GM19328 (cell line): ENCODE measurements around the gene PSAPL1.
"Not testable (repeated sequence)": the region's sequence is repeated elsewhere in the genome, so short reads cannot be mapped to it uniquely, and the experiment has no call there.

Experiments
- ATAC-seq: cut with Tn5 transposase; IDR thresholded peaks from one replicate; pipeline ENCODE4 v1.9.1; 2021; ENCODE audit warnings: mild to moderate bottlenecking, moderate library complexity; ENCODE audit not compliant: unreplicated experiment

PSAPL1 gene

GRCh38 chr4:7459471-7459870 is 24.7 kb upstream of the PSAPL1 start:
- no peak for ATAC-seq

- no peak for ATAC-seq
Measured at GRCh38 chr4:7458477-7458876, 23.7 kb upstream of the PSAPL1 start.

GRCh38 chr4:7458066-7458425 is 23.3 kb upstream of the PSAPL1 start:
- ATAC-seq = no peak

- ATAC-seq = no peak
Measured at GRCh38 chr4:7457201-7458065, 22.7 kb upstream of the PSAPL1 start.

DNA sequence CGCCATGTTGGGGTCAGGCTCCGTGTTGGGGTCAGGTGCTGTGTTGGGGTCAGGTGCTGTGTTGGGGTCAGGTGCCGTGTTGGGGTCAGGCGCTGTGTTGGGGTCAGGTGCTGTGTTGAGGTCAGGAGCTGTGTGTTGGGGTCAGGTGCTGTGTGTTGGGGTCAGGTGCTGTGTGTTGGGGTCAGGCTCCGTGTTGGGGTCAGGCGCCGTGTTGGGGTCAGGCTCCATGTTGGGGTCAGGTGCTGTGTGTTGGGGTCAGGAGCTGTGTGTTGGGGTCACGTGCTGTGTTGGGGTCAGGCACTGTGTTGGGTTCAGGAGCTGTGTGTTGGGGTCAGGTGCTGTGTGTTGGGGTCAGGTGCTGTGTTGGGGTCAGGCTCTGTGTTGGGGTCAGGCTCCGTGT is 18.1 kb upstream of the PSAPL1 start:
- not testable (repeated sequence) for ATAC-seq

DNA sequence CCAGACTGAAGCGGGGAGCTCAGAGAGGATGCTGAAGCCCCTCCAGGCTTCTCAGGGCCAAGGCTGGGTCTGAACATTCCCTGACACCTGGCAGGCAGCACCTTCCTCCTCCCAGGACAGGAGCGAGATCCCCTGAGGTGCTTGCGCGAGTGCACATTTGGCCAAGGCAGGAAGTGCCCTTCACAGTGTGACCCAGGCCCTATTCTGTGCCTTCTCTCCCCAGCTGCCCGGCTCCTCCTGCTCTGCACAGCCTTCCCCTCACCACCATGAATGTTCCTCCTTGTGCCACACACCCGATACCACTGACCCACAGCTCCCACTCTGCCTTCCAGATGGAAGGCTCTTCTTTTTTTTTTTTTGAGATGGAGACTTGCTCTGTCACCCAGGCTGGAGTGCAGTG is 17.1 kb upstream of the PSAPL1 start:
- no peak for ATAC-seq

DNA sequence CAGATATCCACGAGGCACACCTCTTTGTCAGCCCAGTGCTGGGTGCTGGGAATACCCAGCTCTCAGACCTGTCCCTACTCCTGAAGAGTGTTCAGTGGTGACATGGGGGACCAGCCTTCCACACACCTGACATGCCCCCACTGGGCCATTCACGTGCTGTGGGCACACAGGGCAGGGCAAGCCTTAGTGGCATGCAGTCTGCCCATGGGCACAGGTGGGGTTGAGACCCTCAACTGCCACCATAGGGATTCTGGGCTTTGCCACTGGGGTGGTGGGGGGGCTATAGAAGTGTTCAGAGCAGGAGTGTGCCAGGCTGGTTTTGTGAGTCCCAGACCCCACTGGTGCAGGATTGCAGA is 16.7 kb upstream of the PSAPL1 start:
- no peak for ATAC-seq

DNA sequence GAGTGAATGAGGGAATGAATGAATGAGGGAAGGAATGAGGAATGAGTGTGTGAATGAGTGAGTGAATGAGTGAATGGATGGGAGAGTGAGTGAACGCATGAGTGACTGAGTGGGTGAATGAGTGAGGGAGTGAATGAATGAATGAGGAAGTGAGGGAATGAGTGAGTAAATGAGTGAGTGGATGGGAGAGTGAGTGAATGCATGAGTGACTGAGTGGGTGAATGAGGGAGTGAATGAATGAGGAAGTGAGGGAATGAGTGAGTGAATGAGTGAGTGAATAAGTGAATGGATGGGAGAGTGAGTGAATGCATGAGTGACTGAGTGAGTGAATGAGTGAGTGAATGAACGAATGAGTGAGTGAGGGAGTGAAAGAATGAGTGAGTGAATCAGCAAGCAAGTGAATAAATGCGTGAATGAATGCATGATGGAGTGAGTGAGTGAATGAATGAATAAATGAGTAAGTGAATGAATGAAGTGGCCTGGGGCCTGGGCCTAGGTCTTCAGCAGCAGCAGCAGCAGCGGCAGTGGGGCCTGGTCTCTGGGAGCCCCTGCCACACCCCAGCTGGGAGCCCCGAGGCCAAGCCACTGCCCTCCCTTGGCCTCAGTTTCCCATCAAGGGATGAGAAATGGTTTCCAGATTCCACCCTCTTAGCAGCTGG is 16.2 kb upstream of the PSAPL1 start:
- ATAC-seq = no peak

- ATAC-seq = no peak
Measured at GRCh38 chr4:7448036-7448435, 13.3 kb upstream of the PSAPL1 start.

DNA sequence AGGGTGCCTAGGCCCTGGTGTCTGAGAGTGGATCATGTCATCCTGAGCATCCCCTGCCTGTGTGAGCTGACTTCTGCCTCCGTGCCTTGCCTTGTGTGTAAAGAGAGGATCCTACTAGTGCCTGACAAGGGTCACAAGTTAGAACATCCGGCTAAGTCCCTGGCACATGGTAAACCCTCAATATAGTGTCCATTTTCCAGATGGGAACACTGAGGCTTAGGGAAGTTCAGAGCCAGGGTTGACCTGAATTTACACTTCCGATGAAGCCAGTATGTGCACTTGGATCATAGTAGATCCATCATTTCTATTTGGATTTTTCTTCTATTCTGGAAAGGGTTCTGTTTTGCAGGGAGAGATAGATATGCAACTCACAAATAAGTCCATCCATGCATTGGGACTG is 12.5 kb upstream of the PSAPL1 start:
- ATAC-seq = no peak

DNA sequence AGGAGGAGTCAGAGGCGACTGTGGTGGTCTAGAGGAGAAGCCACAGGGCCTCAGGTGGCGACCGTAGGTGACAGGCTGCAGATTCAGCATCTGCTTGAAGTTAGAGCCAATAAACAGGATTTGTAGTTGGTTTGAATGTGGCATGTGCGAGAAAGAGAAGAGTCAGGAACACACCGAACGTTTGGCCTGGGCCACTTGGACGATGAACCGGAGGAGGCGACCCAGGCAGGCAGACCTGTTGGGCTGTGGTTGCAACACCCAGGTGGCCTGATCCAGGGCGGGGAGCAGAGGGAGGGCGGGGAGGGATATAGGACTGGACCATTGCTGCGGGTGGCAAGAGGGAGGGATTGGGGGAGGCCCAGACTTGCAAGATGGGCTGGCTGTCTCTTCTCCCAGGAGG is 10.0 kb upstream of the PSAPL1 start:
- no peak for ATAC-seq

DNA sequence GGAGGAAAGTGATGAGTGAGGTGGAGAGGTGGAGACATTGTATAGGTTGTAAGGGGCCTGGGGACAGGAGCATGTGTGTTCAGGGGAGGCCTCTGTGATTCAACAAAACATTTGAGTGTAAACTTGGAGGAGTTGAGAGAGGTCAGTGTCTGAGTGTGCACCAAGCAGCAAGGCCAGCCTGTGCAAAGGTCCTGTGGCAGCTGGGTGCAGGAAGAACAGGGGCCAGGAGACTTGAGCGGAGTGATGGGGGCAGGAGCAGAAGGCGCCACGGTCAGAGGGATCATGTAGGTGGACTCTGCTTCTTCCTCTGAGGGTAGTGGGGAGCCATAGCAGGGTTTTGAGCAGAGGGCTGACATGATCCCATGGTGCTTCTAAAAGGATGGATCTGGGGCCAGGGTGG is 9.6 kb upstream of the PSAPL1 start:
- no peak for ATAC-seq

DNA sequence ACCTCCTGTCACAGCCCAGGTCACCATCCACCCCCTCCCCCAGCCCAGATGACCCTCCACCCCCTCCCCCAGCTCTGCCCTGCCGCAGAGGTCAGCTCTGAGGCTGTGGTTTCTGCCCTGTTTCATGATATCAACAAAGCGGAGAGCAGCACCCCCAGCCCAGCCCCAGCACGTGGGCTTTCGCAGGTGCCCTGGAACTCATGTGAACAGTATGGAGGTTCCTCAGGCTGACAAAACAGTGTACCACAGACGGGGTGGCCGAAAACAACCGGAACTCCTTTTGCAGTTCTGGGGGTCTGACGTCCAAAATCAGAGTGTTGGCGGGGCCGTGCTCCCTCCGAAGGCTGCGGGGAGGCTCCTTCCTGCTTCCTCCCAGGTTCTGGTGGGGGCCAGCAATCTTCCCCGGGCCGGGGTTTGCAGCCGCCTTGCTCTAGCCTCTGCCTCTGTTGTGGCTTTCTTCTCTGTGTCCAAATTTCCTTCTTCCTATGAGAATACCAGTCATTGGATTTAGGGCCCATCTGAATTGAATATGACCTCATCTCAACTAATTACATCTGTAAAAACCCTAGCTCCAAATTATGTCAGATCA is 7.9 kb upstream of the PSAPL1 start:
- ATAC-seq = no peak

- no peak for ATAC-seq
Measured at GRCh38 chr4:7441201-7441600, 6.5 kb upstream of the PSAPL1 start.

- no peak for ATAC-seq
Measured at GRCh38 chr4:7439699-7440098, 5.0 kb upstream of the PSAPL1 start.

GRCh38 chr4:7436256-7436655 is 1.5 kb upstream of the PSAPL1 start:
- no peak for ATAC-seq

DNA sequence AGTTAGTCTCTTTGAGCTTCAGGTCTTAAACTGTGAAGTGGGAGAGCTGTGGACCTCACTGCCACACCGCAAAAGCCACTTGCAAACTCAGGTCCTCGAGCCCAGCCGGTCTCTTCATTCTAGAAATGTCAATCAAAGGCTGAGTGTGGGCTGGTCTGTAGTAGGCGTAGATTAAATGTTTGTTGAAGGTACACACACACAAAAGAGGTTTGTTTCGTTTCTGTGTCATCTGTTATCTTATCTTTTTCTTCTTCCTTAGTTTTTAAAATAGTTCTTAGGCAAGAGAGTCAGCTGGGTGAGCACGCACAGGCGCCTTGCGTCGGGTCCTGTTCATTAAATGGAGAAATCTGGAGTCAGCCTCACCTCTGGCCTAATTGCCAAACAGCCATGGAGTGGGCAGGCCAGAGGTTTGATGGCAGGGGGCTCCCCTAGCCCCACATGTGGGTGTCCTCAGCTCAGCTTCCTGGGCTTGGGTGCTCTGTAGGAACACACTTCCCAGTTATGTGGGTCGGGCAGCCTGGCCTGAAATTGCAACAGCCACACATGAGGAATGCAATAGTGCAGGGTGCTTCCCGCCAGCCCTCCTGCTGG is 836 bp upstream of the PSAPL1 start:
- ATAC-seq = no peak

DNA sequence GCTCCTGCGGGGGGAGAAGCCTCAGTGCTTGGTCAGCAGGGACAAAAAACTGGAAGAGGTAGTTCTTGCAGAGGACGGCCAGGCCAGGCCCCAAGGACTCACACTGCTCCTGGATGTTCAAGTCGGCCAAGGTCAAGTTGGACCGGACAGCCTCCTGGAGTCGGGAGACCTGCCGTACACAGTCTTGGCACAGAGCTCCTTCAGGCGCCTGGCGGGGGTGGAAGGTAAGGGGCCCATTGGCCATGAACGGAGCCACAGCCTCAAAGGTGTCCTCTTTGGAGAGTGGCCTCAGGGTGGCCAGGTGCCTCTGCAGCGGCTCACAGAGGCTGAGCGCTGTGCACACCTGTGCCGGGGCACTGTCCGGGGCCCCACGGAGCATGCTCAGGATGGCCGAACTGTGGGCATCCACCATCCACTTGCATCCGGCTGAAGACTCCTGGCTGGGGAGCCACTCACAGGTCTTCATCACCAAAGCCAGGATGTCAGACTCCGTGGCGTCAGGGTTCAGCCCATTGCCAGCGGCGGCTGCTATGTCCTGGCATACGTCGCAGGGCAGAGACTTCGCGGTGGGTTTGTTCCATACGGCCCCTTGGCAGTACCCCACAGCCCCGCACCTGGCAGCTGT is 477 bp downstream of the PSAPL1 start:
- ATAC-seq = no peak

- ATAC-seq = no peak
Measured at GRCh38 chr4:7433376-7434140, 1.2 kb downstream of the PSAPL1 start.

- ATAC-seq = no peak
Measured at GRCh38 chr4:7432531-7433375, 2.0 kb downstream of the PSAPL1 start.
